Colonic mucosa (tissue), 4 donors: ENCODE measurements around the gene AFF3. TPM values are rescaled to one million over a fixed set of nuclear protein-coding genes. Genes with fewer than 3 reads are reported as not detected.
"Not testable (repeated sequence)": the region's sequence is repeated elsewhere in the genome, so short reads cannot be mapped to it uniquely, and the experiment has no call there.

Experiments
- DNase-seq: peaks from one replicate; pipeline ENCODE4 v3.0.0-alpha.2; 2020
- H3K27ac ChIP-seq: fragments of 200-600 bp; one replicate; pipeline ENCODE4 v1.8.0; 2021
- H3K27me3 ChIP-seq: fragments of 200-600 bp; one replicate; pipeline ENCODE4 v1.8.0; 2021
- H3K36me3 ChIP-seq: fragments of 200-600 bp; one replicate; pipeline ENCODE4 v1.8.0; 2021
- H3K4me1 ChIP-seq: fragments of 200-600 bp; one replicate; pipeline ENCODE4 v1.8.0; 2021; ENCODE audit warnings: mild to moderate bottlenecking
- H3K4me3 ChIP-seq: fragments of 200-600 bp; one replicate; pipeline ENCODE4 v1.8.0; 2021
- H3K9ac ChIP-seq, 2 donors: one replicate each; pipeline ENCODE4 v1.7.0; 2013; ENCODE audit warnings: control low read depth in 2 of 2, low read depth in 2 of 2, low read length in 2 of 2
- H3K9me3 ChIP-seq: fragments of 200-600 bp; one replicate; pipeline ENCODE4 v1.8.0; 2021
- CTCF ChIP-seq: fragments of 200-600 bp; IDR thresholded peaks from one replicate; pipeline ENCODE4 v1.8.0; 2022; ENCODE audit warnings: antibody characterized with exemption, mild to moderate bottlenecking
- intact Hi-C: fragments of 100-400 bp; cut with DNase I; formaldehyde crosslinking; loops from one replicate; pipeline ENCODE4 v1.14.1; 2022
- total RNA-seq, 2 donors: library from RNA; stranded (reverse); fragmentation: NEBNext Ultra II Directional in 1 of 2; extraction: Animal tissue kit (Norgen Biotek cat#: 25700) in 1 of 2; gene quantifications; one replicate each; pipeline ENCODE4 v1.2.1, GENCODE V29; 2021
- donor health status: healthy.
- donor health status: DM: no; HTN: no; CAD: no.
- donor health status: DM: no; HTN: no; CAD: no.

The AFF3 gene
- total RNA-seq, 2 donors from 2014 or later: 0.86 to 2.6 TPM

GRCh38 chr2:99775585-99775984, 366.8 kb downstream of the AFF3 start:
- no peak for TF ChIP-seq CTCF
- no peaks in the 10 kb centered on the region for H3K36me3 ChIP-seq
- no peak for DNase-seq
- H3K27me3 ChIP-seq: no peaks in the 10 kb centered on the region
- no peak overlapping the region for H3K4me3 ChIP-seq
- H3K9ac ChIP-seq: no peak overlapping the region
- intact Hi-C loops: no loop called here
- H3K9me3 ChIP-seq: no peaks in the 10 kb centered on the region
- H3K27ac ChIP-seq: no peak overlapping the region
- no peaks in the 10 kb centered on the region for H3K4me1 ChIP-seq

GRCh38 chr2:99773642-99774041, 368.7 kb downstream of the AFF3 start:
- H3K27me3 ChIP-seq, H3K9me3 ChIP-seq, H3K36me3 ChIP-seq, H3K9ac ChIP-seq, H3K27ac ChIP-seq, H3K4me1 ChIP-seq, H3K4me3 ChIP-seq, intact Hi-C loops, DNase-seq: not testable (repeated sequence)

DNA sequence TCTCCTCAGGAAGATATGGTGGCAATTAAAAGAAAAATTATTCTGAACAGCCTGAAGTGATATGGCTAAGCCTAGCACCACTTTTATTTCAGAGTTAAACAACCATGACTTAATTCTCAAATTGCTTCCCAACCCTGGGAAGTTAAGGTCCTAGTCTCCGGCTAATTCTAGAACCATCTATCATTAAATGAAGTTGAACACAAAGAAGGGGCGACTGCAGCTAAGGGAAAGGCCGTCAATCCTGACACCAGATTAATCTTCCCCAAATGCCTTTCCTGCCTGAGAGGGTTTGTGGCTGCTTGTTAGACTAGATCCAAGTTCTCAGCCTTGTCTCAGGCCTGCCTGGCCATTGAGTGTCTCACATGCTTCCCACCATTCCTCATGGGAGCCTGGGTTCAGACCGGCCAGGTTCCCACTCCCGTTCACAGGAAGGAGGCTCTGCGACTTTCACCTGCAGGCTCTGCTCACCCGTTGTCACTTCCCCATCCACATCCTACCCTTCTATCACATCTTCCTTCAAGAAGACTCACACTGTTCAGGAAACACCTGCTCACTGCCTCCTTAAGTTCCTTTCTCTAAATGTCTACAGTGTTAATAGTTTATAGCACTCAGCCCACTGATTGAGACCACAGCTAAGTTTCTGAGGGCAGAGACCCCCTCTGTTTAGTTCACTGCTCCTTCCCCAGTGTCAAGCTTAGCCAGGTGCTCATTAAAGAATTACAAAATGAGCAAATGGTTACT, 369.6 kb downstream of the AFF3 start:
- intact Hi-C loops: no loop called here
- no peak for DNase-seq
- Histone ChIP-seq H3K27me3 (no peaks in the 10 kb centered on the region), H3K9me3 (no peaks in the 10 kb centered on the region), H3K4me1 (no peaks in the 10 kb centered on the region), H3K9ac (no peak overlapping the region), H3K27ac (no peak overlapping the region), H3K4me3 (no peak overlapping the region), H3K36me3 (no peaks in the 10 kb centered on the region)
- no peak for TF ChIP-seq CTCF

GRCh38 chr2:99771681-99772333, 370.6 kb downstream of the AFF3 start:
- Histone ChIP-seq H3K4me3 (no peak overlapping the region), H3K27ac (no peak overlapping the region), H3K36me3 (no peaks in the 10 kb centered on the region), H3K4me1 (no peaks in the 10 kb centered on the region), H3K9me3 (no peaks in the 10 kb centered on the region), H3K9ac (no peak overlapping the region), H3K27me3 (no peaks in the 10 kb centered on the region)
- no peak for TF ChIP-seq CTCF
- intact Hi-C loops: no loop called here
- DNase-seq: no peak

- Histone ChIP-seq H3K36me3 (no peaks in the 10 kb centered on the region), H3K9ac (no peak overlapping the region), H3K27me3 (no peaks in the 10 kb centered on the region), H3K4me1 (no peaks in the 10 kb centered on the region), H3K9me3 (no peaks in the 10 kb centered on the region), H3K4me3 (no peak overlapping the region), H3K27ac (no peak overlapping the region)
- DNase-seq: no peak
- intact Hi-C loops: no loop called here
- no peak for TF ChIP-seq CTCF
Observed at GRCh38 chr2:99770876-99771275, 371.5 kb downstream of the AFF3 start.

DNA sequence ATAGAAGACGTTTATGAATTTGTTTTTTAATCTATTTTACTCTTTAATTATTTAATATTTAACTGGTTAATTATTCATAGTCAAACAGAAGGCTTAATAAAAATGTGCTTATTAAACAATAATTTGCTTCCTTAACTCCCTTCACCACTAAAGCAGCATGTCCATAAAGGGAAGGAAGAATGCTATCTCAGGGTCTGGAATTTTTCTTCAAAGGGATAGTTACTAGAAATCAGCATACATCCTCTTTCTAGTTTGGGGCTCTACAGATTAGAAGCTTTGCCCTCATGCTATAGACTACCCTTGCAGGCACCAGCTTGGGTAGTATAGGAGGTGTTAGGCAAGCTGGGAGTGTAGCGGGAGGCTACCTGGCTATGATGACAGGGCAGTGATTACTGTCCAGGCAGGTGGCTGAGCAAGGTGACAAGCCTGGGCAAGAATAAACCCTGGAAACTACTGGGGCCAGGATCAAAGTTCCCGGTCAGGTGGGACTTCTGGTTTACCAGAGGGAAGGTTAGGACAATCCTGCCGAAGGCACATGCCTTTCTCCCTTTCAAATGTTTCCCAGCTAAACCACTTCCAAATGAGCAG, 376.6 kb downstream of the AFF3 start:
- no peak overlapping the region for H3K27ac ChIP-seq
- H3K9me3 ChIP-seq: no peaks in the 10 kb centered on the region
- DNase-seq: no peak
- TF ChIP-seq CTCF: no peak
- H3K27me3 ChIP-seq: no peaks in the 10 kb centered on the region
- no peaks in the 10 kb centered on the region for H3K4me1 ChIP-seq
- intact Hi-C loops: no loop called here
- no peak overlapping the region for H3K9ac ChIP-seq
- no peak overlapping the region for H3K4me3 ChIP-seq
- no peaks in the 10 kb centered on the region for H3K36me3 ChIP-seq
